Head of caudate nucleus (tissue), 42 donors: ENCODE data around the gene TPSD1.

Experiments
- DNase-seq, 42 donors: peaks; one replicate each; pipeline versions ENCODE4 v3.0.0 to v3.0.0-alpha.2; 2020 to 2021; ENCODE audit warnings: mixed read lengths in 7 of 42
- intact Hi-C: fragments of 100-400 bp; cut with DNase I; formaldehyde crosslinking; loops from one replicate; pipeline ENCODE4 v1.15.0; 2022

TPSD1 gene

DNA sequence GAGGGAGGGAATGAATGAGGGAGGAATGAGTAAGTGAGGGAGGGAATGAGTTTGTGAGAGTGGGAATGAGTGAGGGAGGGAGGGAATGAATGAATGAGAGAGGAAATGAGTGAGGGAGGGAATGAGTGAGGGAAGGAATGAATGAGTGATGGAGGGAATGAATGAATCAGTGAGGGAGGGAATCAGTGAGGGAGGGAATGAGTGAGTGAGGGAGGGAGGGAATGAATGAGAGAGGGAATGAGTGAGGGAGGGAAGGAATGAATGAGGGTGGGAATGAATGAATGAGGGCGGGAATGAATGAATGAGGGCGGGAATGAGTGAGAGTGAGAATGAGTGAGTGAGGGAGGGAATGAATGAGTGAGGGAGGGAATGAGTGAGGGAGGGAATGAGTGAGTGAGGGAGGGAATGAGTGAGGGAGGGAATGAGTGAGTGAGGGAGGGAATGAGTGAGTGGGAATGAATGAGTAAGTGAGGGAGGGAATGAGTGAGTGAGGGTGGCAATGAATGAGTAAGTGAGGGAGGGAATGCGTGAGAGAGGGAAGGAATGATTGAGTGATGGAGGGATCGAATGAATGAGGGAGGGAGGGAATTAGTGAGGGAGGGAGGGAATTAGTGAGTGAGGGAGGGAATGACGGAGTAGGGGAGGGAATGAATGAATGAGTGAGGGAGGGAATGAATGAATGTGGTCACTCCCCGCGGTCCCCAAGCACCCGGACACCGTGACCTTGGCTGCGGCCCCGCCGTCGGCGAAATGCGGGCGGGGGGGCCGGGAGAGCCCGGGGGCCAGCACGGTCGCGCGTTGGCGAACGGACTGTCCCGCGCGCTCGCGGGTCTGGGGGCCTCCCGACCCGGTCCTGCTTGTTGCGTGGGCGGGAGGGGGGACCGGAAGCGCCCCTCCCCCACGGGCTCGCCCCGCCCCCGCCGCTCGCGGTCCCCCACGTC lies 52.4 kb downstream of the TPSD1 start:
- no peak for DNase-seq
- intact Hi-C loops = loop anchor here (10.0 kb wide), 1 partner anchor 106 kb away; the partner anchor contains the start of gene UNKL
